DMS 273 treated with DMSO at 0.1 percent for 48 hours (cell line): ENCODE data around the gene CSNK1G1.
"Not testable (repeated sequence)": the region's sequence is repeated elsewhere in the genome, so short reads cannot be mapped to it uniquely, and the experiment has no call there.

Source experiments
- DNase-seq: peaks from one replicate; lab custom pipeline; 2025; lab: John Stamatoyannopoulos, UW

Gene CSNK1G1

DNA sequence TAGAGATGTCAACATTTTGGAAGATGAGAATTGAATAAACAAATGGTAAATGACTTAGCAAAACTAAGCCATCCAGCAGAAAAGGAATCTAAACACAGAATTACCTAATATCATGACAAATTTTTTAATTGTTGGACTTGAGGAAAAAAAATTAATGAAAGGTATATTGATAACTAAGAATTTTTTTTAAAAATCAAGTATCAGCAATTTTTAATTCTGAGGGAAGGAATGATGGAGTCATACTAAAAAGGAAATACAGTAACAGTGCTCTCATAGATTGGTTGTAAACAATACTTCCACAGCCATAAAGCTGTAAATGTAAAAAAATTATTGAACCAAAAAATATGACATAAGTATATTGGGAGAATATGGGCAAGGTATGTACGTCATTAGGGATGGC lies 68.0 kb downstream of the CSNK1G1 start:
- no peak for DNase-seq

DNA sequence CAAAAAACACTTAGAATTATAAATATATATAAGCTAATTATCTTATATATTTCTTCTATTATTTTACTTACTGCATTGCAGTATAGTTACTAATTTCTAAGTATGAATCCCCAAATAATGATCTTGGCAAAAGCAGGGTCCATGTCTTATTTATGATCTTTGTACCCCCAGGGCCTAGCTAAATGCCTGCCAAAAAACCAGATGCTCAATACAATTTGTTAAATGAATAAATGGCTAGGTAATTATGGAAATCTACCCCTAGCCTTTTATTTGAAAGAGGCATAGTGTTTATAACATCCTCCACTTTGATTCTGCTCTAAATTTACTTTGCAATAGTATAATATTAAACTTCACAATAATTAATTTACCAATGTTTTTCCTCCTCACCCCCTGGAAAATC lies 69.5 kb downstream of the CSNK1G1 start:
- DNase-seq = no peak

DNA sequence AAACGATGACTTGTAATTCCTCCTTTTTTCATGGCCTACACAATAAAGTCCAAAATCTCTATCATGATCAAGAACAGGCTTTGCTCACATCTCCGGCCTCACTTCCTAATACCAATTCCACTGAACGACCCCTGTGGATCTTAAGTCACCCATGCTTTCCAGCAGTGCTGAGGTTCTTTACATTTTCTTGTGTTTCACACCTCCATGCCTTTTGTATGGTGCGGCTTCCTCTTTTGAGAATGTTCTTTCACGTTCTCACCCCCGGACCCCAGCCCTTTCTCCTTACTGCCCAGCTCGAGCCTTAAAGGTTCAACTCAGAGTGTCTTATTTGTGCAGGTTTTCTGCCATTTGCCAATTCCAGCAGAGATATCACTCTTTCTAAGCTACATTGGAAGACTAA lies 70.1 kb downstream of the CSNK1G1 start:
- no peak for DNase-seq

DNA sequence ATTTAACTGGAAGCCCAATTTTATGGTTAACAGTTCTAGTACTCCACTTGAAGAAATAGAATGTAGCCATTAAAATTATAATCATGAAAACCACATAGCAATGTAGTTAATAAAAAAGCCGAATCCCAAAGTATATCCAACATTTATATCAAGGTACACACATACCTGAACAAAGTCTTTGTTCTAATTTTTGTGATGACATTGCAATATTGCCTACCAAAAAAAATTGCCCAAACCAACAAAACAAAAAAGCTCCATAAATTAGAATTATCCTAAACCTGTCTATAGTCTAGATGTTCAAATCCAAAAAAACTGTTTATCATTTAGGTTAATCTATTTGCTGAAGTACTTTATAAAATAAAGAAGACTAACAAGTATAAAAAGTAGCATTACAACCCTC lies 70.8 kb downstream of the CSNK1G1 start:
- no peak for DNase-seq

DNA sequence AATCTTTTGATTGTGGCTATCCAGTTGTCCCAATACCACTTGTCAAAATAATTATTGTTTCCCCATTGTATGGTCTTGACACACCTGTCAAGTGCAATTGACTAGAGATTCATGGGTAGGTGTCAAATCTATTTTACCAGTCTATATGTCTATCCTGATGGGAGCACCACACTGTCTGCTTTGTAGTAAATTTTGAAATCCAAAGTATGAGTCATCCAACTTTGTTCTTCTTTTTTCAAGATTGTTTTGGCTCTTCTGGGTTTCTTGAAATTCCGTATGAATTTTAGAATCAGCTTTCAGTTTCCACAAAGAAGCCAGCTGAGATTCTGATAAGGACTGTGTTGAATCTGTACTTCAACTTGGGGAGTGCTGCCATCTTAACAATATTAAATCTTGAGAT lies 71.9 kb downstream of the CSNK1G1 start:
- no peak for DNase-seq

DNA sequence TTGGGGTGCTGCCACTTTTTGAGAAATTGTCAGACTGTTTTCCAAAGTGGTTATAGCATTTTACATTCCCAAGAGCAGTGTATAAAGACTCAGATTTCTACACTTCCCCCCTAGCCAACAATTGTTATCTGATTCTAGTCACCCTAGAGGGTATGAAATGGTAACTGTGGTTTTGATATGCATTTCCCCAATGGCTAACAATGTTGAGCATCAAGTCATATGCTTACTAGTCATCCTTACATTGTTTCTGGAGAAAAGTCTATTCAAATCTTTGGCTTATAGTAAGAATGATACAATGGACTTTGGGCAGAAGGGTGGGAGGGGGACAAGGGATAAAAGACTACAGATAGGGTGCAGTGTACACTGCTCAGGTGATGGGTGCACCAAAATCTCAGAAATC lies 73.3 kb downstream of the CSNK1G1 start:
- DNase-seq = no peak

DNA sequence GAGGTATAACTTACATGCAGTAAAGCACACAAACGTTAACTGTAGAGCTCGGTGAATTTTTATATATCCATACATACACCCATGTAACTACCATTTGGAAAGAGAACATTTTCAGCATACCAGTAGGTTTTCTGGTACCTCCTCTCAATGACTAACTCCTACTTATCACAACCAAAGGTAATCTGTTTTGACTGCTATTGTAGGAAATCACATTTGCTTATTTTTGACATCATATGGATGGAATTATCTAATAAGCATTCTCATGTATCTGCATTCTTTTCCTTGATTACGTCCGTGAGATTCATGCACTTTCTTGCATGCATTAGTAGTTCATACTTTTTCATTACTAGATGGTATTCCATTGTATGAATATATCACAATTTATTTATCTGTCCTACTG lies 76.8 kb downstream of the CSNK1G1 start:
- DNase-seq = no peak

DNA sequence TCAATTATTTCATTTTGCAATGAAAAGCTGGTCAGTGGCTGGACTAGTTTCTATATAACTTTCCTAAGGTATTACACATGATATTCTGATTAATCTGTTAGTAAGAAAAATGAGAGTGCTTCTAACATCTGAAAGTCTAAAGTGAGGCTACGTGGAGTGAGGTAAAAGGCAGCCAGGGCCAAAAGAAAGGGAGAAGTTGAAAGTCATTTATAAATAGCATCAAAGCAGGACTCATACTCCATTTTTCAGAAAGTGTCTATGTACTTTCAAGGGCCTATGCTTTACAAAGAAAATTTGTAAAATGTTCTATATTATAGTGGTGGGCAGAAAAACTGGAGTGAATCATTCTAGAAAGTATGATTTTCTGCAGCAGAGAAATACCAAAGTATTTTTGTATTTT lies 80.0 kb downstream of the CSNK1G1 start:
- no peak for DNase-seq

DNA sequence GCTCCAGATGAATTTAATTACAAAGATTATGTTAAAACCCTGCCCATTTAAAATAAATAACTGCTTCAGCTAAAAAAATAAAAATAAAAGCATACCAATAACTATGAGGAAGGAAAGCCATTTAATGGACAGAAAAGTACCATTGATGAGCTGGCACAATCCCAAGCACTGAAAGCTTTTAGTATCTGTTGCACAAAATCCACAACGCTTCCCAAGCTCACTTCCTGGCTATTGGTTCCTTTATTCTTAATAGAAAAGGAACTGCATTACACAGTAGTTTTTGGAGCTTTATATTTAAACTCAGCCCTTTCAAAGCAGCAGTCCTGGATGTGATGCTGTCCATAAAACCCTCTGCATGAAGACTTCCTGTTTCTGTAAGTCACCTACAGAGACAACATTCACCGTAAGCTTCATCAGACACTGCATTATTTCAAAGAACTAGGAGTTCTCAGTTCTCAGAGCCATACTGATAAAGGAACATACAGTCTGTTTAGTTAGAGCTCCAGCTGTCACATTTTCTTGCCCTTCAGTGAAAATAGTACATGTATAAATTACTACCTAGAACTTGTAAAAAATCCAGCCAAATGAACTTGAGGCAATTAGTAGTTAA lies 81.5 kb downstream of the CSNK1G1 start:
- peak; percentile 6 for DNase-seq

DNA sequence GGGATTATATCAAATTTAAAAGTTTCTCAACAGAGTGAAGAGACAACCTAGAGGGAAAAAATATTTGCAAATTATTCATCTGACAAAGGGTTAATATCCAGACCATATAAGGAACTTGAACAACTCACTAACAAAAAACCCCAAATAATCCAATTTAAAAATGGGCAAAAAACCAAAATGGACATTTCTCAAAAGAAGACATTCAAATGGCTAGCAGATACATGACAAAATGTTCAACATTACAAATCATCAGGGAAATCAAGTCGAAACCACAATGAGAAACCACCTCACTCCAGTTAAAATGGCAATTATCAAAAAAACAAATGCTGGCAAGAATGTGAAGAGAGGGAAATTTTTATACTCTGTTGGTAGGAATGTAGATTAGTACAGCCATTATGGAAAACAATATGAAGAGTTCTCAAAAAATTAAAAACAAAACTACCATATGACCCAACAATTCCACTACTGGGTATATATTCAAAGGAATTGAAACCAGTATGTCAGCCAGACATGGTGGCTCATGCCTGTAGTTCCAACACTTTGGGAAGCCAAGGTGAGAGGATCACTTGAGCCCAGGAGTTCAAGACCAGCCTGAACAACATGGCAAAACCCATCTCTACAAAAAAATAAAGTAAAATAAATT lies 88.5 kb downstream of the CSNK1G1 start:
- no peak for DNase-seq

DNA sequence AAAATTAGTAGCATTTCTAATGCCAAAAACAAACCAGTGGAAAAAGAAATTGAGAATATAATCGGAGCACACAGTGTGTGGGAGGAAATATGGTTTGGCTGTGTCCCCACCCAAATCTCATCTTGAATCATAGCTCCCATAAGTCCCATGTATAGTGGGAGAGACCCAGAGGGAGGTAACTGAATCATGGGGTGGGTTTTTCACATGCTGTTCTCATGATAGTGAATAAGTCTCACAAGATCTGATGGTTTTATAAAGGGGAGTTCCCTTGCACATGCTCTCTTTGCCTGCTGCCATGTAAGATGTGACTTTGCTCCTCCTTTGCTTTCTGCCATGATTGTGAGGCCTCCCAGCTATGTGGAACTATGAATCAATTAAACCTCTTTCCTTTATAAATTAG lies 90.8 kb downstream of the CSNK1G1 start:
- DNase-seq = not testable (repeated sequence)

DNA sequence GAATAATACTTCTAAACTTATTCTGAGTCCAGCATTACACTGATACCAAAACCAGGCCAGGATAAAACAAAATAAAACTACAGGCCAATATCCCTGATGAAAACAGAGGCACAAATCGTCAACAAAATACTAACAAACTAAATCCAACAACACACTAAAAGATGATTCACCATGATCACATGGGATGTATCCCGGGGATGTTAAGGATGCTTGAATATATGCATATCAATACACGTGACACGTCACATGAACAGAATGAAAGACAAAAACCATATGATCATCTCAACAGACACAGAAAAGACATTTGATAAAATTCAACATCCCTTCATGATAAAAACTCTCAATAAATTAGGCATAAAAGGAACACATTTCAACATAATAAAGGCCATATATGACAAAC lies 91.5 kb downstream of the CSNK1G1 start:
- DNase-seq = no peak

DNA sequence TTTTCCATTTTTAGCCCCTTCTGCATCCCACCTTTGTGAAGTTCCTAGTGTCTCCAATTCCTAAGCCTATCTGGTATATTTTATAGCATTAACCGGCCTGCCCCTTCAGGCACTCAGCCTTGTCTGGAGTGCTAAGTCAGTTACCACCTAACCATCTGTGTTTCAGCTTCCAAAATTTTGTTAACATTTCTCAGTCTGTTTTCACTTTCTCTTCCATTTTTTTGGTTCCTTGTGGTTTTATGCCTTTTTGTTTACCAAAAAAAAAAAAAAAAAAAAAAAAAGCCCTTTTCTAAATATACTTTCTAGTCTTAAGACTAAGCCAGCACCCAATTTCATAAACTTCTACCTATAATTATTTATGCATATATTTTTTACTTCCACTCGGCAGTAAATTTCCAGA lies 92.4 kb downstream of the CSNK1G1 start:
- no peak for DNase-seq

DNA sequence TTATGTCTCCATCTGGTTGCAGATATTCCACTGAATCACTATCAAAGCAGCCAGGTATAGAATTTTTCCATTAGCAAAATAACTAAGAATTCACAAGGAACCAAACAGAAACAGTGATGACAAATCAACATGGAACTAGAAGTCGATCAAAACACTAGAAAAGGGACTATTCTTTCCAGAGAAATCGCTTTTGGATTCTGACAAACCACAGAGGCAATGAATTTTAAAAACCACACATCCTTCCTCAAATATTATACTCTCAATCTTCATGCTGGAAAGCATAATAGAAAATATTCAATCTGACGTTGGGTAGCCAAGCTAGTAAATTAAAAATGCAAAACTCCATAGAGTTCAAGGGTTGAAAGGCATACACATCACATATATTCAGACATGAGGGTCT lies 99.9 kb downstream of the CSNK1G1 start:
- DNase-seq = no peak

DNA sequence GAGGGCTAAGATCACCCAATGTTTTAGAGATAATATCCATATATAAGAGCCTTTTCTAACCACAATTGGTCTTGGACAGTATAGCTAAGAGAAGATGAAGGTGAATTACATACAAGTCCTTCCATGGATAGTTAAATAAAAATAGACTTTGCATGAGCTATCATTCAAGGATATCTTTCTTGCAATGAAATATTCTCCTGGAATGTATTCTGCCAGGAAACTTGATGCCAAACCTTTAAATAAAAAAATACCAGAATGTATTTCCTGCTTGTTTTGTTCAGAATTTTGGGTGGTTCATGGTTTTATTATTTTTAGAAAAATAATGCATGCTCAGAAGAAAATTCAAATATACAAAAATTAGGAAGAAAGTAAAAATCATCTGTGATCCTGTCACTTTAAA lies 104.3 kb downstream of the CSNK1G1 start:
- no peak for DNase-seq

DNA sequence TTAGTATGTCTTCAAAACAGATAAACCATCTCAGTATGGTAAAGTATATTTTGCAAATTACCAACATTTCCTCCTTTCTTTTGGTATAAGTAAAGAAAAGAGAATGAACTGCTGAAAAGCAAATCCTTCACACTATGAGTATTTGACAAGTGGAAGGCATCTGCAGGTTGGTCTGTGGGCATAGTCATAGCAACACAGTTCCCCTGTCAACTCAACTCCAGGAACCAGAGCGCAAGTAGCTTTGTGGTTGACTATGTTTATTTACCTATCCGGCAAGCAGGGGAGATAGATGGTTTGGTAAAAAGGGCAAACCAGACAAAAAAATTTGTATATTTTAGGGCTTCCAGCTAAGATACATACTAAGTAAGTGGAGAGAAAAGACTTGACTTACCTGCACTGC lies 104.9 kb downstream of the CSNK1G1 start:
- DNase-seq = no peak

DNA sequence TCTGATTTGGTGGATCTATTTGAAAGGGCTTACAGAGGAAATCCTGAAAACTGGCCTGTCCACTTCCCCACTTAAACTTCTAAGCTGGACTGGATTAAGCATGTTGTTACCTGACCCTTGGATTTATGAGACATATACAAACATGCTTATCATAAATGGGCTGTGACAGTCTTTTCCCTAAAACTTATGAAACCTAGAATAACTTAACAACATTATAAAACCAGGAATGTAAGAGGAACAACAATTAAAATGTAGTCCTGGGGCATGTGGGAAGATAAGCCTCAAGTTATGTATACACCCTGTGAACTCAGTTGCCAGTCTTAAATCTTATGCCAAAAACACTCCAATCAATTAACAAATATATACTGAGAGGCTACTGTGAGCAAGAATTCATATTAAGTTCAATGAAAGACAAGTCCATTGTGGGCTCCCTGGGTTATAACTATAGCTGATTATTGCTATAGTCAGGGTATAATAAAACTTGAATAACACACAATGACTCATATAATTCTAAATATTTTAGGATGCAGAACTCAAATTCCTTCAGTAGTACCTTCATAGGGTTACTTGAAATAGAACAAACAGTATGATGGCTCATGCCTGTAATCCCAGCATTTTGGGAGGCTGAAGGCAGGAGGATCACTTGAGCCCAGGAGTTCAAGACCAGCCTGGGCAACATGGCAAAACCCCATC lies 105.9 kb downstream of the CSNK1G1 start:
- DNase-seq = no peak

DNA sequence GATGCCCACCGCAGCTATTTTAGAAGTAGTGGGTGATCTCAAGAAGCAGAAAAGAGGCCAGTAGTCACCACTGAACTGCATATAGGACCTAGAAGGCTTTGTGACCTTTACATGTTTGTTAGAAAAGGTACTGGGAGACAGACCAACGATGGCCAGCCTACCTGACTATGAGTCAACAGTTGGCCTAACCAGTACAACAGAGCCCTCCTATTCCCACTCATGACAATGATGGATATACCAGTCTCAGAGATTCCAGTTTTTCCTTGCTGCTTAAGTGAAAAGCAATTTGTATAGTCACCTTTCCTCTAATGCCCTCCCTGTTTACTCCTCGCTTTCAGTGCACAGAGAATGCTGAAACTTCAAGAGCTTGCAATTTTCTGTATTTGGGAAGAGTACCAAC lies 106.6 kb downstream of the CSNK1G1 start:
- DNase-seq = no peak

DNA sequence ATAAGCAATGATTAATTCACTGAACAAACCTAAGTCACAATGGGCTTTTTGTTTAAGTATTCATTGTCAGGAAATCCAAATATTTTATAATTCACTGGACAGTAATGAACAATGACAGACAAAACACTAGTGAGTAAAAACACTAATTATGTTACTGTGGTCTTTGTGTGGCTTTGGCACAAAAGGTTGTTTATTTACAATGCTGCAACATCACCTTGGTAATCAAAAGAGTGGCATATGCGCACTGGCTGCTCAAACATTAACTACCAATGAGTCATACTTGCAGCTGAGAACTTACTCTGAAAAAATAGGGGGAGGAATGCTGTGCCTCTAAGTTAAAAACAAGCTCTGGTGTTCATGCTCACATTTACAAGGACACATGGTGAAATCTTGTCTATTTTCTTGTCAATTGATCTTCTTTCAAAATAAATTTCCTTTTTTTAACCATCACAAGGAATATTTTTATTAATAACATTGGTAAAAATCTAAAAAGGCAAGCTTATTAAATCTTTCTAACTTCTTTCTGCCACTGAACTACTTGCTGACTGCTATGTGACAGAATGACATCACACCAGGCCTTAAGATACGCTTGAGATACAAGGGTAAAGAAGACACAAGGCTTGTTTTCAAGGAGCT lies 107.9 kb downstream of the CSNK1G1 start:
- peak; percentile 34 for DNase-seq

DNA sequence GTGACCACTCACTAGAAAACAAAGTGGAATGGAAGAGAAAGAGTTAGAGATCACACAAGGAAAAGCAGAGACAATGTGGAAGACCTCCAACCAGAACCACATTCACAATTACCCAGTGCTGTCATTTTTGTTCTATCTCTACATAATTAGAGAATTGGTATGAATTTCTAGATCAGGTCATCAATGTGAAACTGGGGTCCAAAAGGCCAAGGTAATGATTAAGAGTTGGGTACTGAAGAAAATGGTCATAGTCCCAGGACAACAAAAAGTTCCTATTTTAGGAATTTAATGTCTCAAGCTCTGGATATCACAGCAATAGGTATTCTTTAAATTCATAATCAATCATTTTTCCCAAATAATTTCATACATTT lies 108.5 kb downstream of the CSNK1G1 start:
- no peak for DNase-seq

DNA sequence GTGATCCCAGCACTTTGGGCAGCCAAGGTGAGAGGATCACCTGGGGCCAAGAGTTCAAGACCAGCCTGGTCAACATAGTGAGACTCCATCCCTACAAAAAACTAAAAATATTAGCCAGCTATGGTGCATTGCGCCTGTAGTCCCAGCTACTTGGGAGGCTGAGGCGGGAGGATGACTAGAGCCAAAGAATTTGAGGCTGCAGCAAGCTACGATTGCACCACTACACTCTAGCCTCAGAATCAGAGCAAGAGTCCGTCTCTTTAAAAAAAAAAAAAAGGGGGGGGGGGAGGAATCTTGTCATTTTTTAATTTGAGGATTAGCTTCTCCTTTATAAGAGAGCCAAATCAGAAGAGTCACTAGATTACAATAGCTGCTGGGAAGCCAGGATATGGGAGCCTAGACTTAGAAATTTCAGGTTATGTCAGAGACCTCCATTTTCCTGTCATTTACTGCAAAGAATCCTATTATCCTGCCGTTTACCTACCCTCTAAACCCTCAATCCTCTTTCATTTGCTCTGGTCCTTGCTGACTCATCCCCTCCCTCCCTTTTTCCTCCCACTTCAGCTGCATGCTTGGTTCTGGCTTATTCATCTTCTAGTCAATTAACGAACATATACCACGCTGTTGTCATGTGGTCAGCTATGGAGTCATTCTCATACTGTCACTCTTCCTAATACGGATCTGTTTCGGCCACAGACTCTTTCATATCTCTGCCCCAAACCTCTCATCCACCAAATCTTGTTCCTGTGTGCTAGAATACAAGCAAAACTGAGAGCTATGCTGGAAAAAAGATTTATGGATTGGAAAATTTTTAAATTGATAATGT lies 109.4 kb downstream of the CSNK1G1 start:
- no peak for DNase-seq

DNA sequence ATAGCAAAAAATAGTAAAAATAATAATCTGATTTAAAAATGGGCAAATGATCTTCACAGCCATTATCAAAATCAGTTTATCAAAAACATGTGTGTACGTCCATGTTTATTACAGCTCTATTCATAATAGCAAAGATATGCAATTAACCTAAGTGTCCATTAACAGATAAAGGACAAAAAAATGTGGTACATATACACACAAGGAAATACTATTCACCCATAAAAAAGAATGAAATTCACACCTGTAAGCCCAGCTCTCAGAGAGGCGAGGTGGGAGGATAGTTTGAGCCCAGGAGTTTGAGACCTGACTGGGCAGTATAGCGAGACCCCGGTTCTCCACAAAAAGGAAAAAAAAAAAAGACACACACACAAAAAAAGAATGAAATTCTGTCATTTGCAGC lies 110.6 kb downstream of the CSNK1G1 start:
- DNase-seq = no peak
